ENCODE data around the gene LACRT. TPM values are rescaled to one million over a fixed set of nuclear protein-coding genes. Genes with fewer than 3 reads are reported as not detected.

LACRT gene, protein sequence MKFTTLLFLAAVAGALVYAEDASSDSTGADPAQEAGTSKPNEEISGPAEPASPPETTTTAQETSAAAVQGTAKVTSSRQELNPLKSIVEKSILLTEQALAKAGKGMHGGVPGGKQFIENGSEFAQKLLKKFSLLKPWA
- total RNA-seq (2021): not detected in 3 replicates
- not detected for Bru-seq, nascent RNA
- long read RNA-seq, experiment 1: 0 reads
- long read RNA-seq, experiment 2: 0 reads
- long read RNA-seq, experiment 3: 0 reads

DNA sequence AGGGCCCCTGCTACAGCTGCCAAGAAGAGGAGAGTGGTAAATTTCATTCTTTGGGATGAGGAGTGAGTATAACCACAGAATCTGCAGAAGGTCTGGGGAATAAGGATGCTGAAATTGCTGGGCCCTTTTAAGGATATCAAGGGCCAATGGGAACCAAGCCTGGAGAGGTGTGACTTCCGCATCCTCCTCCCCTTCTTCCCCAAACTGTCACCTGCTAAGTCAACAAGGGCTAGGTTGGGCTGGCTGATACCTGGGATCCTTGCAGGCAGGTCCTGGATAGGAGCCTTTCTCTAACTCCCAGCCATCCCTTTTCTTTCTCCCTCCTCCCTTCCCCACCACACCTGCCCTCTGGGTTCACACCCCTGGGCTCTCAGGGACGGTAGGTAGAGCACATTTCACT lies at the start of gene LACRT:
Gene LACRT, minus strand, starts transcription at position 101 of the 400 bp plus-strand sequence. Its CDS starts 54 bp downstream, at position 47.
- peaks cover 7% of the 10 kb centered on the region; the same call in 1 of the 2 replicates for H3K9me3 Mint-ChIP-seq
- ChIA-PET POLR2A (no interaction called here), CTCF (interaction anchor here (0.8 kb wide), 1 partner anchor 24 kb away, joined by 3 read pairs; no protein-coding TSS in a partner anchor)
- no peaks in the 10 kb centered on the region for H3K36me3 Mint-ChIP-seq
- no peak within 1 kb of the TSS; the same call in 1 of the 2 replicates for H3K27ac Mint-ChIP-seq
- TF ChIP-seq IRF2 (CRISPR knock-in tag; IDR thresholded peaks at IDR 0.05; ENCODE audit: borderline replicate concordance, low read depth) (no peak), ZNF671 (CRISPR knock-in tag; IDR thresholded peaks at IDR 0.05) (no peak), CREB1 (CRISPR knock-in tag; IDR thresholded peaks at IDR 0.05) (no peak), TEAD1 (CRISPR knock-in tag; IDR thresholded peaks at IDR 0.05) (no peak), SMAD3 (CRISPR knock-in tag; IDR thresholded peaks at IDR 0.05; ENCODE audit: borderline replicate concordance) (no peak), FOXJ3 (CRISPR knock-in tag; IDR thresholded peaks at IDR 0.05; ENCODE audit: borderline replicate concordance) (no peak), NFE2L1 (CRISPR knock-in tag; IDR thresholded peaks at IDR 0.05) (no peak), RELA (CRISPR knock-in tag; IDR thresholded peaks at IDR 0.05; ENCODE audit: borderline replicate concordance) (no peak), ZNF232 (CRISPR knock-in tag; IDR thresholded peaks at IDR 0.05) (no peak), MXD4 (CRISPR knock-in tag; IDR thresholded peaks at IDR 0.05; ENCODE audit: borderline replicate concordance) (no peak), KAT7 (CRISPR knock-in tag; IDR thresholded peaks at IDR 0.05; ENCODE audit: borderline replicate concordance) (no peak)
- no peak for ATAC-seq
- H3K4me1 Mint-ChIP-seq: peaks cover 3% of the 10 kb centered on the region; the same call in 1 of the 2 replicates
- no peak within 1 kb of the TSS for H3K4me3 Mint-ChIP-seq
- no peak for DNase-seq (ENCODE audit: low spot score)
- peaks cover 19% of the 10 kb centered on the region for H3K27me3 Mint-ChIP-seq (ENCODE audit: low read depth)

DNA sequence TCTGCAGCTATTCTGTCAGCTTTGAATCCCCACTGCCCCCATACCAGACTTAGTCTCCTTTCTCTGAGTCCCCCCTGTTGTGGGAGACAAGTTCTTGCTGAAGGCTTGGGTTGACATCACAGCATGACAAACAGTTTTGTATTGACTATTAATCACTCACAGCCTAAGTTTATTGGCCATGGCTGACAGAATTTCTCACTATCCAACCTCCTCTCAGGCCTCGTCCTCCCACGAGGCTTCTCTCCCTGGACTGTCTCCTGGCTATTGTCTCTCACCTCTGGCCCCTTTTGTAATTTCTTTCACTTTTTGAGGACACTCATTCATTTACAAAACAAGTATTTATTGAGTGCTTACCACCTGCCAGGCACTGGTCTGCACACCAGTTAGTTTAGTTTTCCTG lies 48.7 kb upstream of the LACRT start:
- H3K4me3 Mint-ChIP-seq: peak overlapping the region; percentile 15
- peaks cover 32% of the 10 kb centered on the region for H3K27me3 Mint-ChIP-seq (ENCODE audit: low read depth)
- ChIA-PET POLR2A (no interaction called here), CTCF (interaction anchor here (0.8 to 5.6 kb wide), 6 partner anchors 10 to 103 kb away, joined by 3 to 26 read pairs (median 4); partner anchors contain the start of gene PPP1R1A)
- H3K9me3 Mint-ChIP-seq: peaks cover 30% of the 10 kb centered on the region
- peaks cover 19% of the 10 kb centered on the region for H3K36me3 Mint-ChIP-seq
- ATAC-seq: peak; percentile 69
- DNase-seq (ENCODE audit: low spot score): no peak
- peaks cover 67% of the 10 kb centered on the region for H3K4me1 Mint-ChIP-seq
- H3K27ac Mint-ChIP-seq: peak overlapping the region; percentile 66
- TF ChIP-seq PRRX2 (CRISPR knock-in tag; IDR thresholded peaks at IDR 0.05) (no peak), ZSCAN18 (CRISPR knock-in tag; IDR thresholded peaks at IDR 0.05) (no peak), FOXK1 (CRISPR knock-in tag; IDR thresholded peaks at IDR 0.05) (peak; percentile 57; the same call in 1 of the 2 replicates), ELF4 (CRISPR knock-in tag; IDR thresholded peaks at IDR 0.05; ENCODE audit: low read depth) (no peak), HMGA2 (CRISPR knock-in tag; IDR thresholded peaks at IDR 0.05) (no peak), OVOL2 (CRISPR knock-in tag; IDR thresholded peaks at IDR 0.05; ENCODE audit: borderline replicate concordance) (no peak), RORB (CRISPR knock-in tag; IDR thresholded peaks at IDR 0.05) (no peak), ZNF512 (CRISPR knock-in tag; IDR thresholded peaks at IDR 0.05; ENCODE audit: borderline replicate concordance) (no peak), ETV6 (CRISPR knock-in tag; IDR thresholded peaks at IDR 0.05) (peak; percentile 33; the same call in 1 of the 2 replicates), MYBL2 (CRISPR knock-in tag; IDR thresholded peaks at IDR 0.05) (no peak), CREB1 (CRISPR knock-in tag; IDR thresholded peaks at IDR 0.05) (no peak), ZNF423 (CRISPR knock-in tag; IDR thresholded peaks at IDR 0.05) (no peak), E2F1 (CRISPR knock-in tag; IDR thresholded peaks at IDR 0.05) (no peak), TEAD1 (CRISPR knock-in tag; IDR thresholded peaks at IDR 0.05) (peak; percentile 46; the same call in 1 of the 2 replicates), SMAD3 (CRISPR knock-in tag; IDR thresholded peaks at IDR 0.05; ENCODE audit: borderline replicate concordance) (no peak), NR3C1 (CRISPR knock-in tag; conservative IDR thresholded peaks at IDR 0.05; ENCODE audit: low read depth) (no peak), TCF7 (CRISPR knock-in tag; IDR thresholded peaks at IDR 0.05; ENCODE audit: low read depth) (no peak), NFATC4 (CRISPR knock-in tag; IDR thresholded peaks at IDR 0.05) (no peak), GTF2I (CRISPR knock-in tag; conservative IDR thresholded peaks at IDR 0.05) (no peak), ZNF263 (CRISPR knock-in tag; IDR thresholded peaks at IDR 0.05; ENCODE audit: low read depth) (no peak), NFYB (CRISPR knock-in tag; conservative IDR thresholded peaks at IDR 0.05; ENCODE audit: low read depth) (no peak), ZNF416 (CRISPR knock-in tag; IDR thresholded peaks at IDR 0.05) (no peak)
- TF ChIP-seq, protein P1, sequence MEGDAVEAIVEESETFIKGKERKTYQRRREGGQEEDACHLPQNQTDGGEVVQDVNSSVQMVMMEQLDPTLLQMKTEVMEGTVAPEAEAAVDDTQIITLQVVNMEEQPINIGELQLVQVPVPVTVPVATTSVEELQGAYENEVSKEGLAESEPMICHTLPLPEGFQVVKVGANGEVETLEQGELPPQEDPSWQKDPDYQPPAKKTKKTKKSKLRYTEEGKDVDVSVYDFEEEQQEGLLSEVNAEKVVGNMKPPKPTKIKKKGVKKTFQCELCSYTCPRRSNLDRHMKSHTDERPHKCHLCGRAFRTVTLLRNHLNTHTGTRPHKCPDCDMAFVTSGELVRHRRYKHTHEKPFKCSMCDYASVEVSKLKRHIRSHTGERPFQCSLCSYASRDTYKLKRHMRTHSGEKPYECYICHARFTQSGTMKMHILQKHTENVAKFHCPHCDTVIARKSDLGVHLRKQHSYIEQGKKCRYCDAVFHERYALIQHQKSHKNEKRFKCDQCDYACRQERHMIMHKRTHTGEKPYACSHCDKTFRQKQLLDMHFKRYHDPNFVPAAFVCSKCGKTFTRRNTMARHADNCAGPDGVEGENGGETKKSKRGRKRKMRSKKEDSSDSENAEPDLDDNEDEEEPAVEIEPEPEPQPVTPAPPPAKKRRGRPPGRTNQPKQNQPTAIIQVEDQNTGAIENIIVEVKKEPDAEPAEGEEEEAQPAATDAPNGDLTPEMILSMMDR (IDR thresholded peaks at IDR 0.05): no peak
- TF ChIP-seq, protein P2, sequence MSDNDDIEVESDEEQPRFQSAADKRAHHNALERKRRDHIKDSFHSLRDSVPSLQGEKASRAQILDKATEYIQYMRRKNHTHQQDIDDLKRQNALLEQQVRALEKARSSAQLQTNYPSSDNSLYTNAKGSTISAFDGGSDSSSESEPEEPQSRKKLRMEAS (CRISPR knock-in tag; IDR thresholded peaks at IDR 0.05): peak; percentile 61; the same call in 1 of the 2 replicates

Measured in WTC11 (cell line).